ENCODE results near the gene PRIMPOL. TPM values are rescaled to one million over a fixed set of nuclear protein-coding genes. Genes with fewer than 3 reads are reported as not detected.

PRIMPOL gene
- total and polyA plus RNA-seq, 9 of the 15 experiments (the other 6 are each of a cell fraction or from before 2014, with no cell fraction given), result 11.0 to 32.0 (median 16.1) TPM

GRCh38 chr4:184649026-184649970 lies at the start of gene PRIMPOL, which contains the start of gene CASP3 (continued):
- TF ChIP-seq POU5F1 (IDR thresholded peaks at IDR 0.05; ENCODE audit: borderline replicate concordance, low read depth, low read length, partially characterized antibody) (no peak), CC2D1A (IDR thresholded peaks at IDR 0.05) (peak; percentile 94), TCFL5 (CRISPR knock-in tag; conservative IDR thresholded peaks at IDR 0.05) (no peak), NELFE (IDR thresholded peaks at IDR 0.05; ENCODE audit: insufficient read depth, insufficient read length) (no peak), MAFG (tag; conservative IDR thresholded peaks at IDR 0.05) (no peak), SRSF1 (IDR thresholded peaks at IDR 0.05; ENCODE audit: low read depth, low read length) (no peak), EHMT2 (IDR thresholded peaks at IDR 0.05) (peak; percentile 48; the same call in 1 of the 2 replicates), NFIC (IDR thresholded peaks at IDR 0.05) (no peak; the same call in 1 of the 2 replicates), HOXB6 (CRISPR knock-in tag; IDR thresholded peaks at IDR 0.05; ENCODE audit: borderline replicate concordance) (no peak), BCOR (IDR thresholded peaks at IDR 0.05) (peak; percentile 53), NR2F6 (CRISPR knock-in tag; IDR thresholded peaks at IDR 0.05) (no peak), SMARCE1 (IDR thresholded peaks at IDR 0.05) (no peak), CHD4 (IDR thresholded peaks at IDR 0.05; ENCODE audit: insufficient read depth, insufficient replicate concordance, low read depth, low read length, poor library complexity, severe bottlenecking) (no peak)
- TF ChIP-seq, protein P1, sequence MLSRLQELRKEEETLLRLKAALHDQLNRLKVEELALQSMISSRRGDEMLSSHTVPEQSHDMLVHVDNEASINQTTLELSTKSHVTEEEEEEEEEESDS (CRISPR knock-in tag; IDR thresholded peaks at IDR 0.05), result no peak
- TF ChIP-seq, protein P2, sequence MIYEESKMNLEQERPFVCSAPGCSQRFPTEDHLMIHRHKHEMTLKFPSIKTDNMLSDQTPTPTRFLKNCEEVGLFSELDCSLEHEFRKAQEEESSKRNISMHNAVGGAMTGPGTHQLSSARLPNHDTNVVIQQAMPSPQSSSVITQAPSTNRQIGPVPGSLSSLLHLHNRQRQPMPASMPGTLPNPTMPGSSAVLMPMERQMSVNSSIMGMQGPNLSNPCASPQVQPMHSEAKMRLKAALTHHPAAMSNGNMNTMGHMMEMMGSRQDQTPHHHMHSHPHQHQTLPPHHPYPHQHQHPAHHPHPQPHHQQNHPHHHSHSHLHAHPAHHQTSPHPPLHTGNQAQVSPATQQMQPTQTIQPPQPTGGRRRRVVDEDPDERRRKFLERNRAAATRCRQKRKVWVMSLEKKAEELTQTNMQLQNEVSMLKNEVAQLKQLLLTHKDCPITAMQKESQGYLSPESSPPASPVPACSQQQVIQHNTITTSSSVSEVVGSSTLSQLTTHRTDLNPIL (CRISPR knock-in tag; IDR thresholded peaks at IDR 0.05), result no peak
- TF ChIP-seq, protein P3, sequence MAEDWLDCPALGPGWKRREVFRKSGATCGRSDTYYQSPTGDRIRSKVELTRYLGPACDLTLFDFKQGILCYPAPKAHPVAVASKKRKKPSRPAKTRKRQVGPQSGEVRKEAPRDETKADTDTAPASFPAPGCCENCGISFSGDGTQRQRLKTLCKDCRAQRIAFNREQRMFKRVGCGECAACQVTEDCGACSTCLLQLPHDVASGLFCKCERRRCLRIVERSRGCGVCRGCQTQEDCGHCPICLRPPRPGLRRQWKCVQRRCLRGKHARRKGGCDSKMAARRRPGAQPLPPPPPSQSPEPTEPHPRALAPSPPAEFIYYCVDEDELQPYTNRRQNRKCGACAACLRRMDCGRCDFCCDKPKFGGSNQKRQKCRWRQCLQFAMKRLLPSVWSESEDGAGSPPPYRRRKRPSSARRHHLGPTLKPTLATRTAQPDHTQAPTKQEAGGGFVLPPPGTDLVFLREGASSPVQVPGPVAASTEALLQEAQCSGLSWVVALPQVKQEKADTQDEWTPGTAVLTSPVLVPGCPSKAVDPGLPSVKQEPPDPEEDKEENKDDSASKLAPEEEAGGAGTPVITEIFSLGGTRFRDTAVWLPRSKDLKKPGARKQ (CRISPR knock-in tag; IDR thresholded peaks at IDR 0.05), result no peak
- TF ChIP-seq, protein P4, sequence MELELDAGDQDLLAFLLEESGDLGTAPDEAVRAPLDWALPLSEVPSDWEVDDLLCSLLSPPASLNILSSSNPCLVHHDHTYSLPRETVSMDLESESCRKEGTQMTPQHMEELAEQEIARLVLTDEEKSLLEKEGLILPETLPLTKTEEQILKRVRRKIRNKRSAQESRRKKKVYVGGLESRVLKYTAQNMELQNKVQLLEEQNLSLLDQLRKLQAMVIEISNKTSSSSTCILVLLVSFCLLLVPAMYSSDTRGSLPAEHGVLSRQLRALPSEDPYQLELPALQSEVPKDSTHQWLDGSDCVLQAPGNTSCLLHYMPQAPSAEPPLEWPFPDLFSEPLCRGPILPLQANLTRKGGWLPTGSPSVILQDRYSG (tag; conservative IDR thresholded peaks at IDR 0.05; ENCODE audit: low read depth), result no peak
- TF ChIP-seq, protein P5, sequence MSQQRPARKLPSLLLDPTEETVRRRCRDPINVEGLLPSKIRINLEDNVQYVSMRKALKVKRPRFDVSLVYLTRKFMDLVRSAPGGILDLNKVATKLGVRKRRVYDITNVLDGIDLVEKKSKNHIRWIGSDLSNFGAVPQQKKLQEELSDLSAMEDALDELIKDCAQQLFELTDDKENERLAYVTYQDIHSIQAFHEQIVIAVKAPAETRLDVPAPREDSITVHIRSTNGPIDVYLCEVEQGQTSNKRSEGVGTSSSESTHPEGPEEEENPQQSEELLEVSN (IDR thresholded peaks at IDR 0.05; ENCODE audit: borderline replicate concordance in 1 of 2, extremely low read depth in 1 of 2, insufficient read depth in 1 of 2, insufficient read length in 1 of 2, low read depth in 1 of 2, low read length in 1 of 2, poor library complexity in 1 of 2, severe bottlenecking in 1 of 2), result peak in 1 of 2 experiments; percentile 57

Measured in K562 (cell line).